HG03575 (cell line): ENCODE results near the gene NECTIN1.
"Not testable (repeated sequence)": the region's sequence is repeated elsewhere in the genome, so short reads cannot be mapped to it uniquely, and the experiment has no call there.

Source experiments
- ATAC-seq: cut with Tn5 transposase; IDR thresholded peaks from one replicate; pipeline ENCODE4 v1.9.1; 2021; ENCODE audit not compliant: unreplicated experiment, insufficient number of reproducible peaks, low FRiP score; ENCODE audit errors: extremely low read depth

The NECTIN1 gene

DNA sequence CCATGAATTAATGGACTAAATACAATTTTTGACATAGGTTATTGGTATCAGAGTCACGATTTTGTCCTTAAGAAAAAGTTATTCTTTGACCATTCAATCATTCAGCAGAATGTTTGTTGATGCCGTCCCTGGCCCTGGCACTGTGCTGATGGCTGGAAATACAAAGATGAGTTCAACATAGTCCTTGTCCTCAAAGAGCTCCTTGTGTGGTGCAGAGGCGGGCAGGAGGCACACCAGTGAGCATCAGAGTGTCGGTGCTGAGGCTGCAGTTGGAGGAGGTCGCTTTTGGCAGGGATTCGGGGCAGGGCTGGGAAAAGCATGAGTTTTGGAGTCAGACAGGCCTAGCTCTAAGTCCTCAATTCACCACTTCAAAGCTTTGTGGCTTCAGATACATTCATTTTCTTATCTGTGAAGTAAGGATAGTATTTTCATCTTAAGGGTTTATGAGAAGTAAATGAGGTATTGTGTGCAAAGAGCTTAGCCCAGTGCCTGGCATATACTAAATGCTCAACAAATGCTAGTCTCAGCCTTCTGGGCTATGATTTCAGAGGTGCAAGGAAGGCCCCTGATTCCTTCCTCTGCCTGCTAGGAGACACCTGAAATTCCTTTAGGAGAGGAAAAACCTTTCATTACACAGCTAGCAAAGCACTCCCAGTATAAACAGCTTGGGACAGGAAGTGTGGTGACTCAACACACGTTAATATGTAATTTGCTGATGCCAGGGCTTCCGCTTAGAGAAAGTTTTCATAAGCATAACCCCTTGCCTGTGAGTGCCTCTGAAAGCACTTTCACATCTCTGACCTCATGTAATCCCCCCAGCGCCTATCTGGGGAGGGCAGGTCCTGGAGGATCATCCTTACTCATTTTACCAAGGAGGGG lies 113.8 kb downstream of the NECTIN1 start:
- no peak for ATAC-seq

DNA sequence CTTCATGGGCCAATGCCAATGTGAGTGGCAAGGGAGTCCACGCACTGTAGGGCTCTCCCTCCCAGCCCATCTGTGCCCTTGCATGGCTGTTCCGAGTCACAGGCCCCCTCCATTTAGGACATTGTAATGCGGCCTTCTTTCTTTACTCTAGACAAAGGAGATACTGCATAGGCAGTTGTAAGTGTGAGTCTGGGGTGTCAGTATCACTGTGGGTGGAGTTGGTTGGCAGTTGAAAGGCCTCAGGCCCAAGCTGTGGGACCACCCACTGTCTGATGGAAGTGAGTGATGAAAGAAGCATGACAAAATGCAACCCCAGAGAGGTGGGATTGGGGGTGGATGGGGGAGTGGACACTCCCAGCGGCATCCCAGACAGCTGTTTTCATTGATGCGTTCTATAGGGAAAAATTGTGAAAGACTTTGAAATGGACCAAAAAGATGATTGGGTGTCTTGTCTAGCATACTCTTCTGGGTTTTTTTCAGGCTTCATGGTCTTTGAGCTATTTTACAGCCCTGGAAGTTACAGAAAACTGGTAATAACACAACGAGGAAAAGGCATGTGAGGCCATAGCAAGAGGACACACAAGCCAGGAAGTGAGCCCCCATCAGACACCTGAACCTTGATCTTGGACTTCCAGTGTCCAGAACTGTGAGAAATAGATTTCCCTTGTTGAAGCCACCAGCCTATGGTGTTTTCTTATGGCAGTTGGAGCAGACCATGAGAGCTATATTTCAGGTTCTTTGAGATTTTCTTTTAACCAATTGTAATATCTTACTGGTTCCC lies 114.6 kb downstream of the NECTIN1 start:
- no peak for ATAC-seq

DNA sequence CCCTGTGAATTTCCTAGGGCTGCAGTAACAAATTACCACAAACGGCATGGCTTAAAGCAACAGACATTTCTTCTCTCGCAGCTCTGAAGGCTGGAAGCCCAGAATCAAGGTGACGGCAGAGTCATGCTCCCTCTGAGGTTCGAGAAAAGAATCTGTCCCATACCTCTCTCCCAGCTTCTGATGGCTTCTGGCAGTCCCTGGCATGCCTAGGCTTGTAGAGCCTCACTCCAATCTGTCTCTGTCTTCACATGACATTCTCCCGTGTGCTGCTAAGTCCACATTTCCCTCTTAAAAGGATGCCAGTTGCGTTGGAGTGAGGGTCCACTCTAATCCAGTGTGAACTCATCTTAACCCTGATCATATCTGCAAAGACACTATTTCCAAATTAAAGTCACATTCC lies 116.2 kb downstream of the NECTIN1 start:
- ATAC-seq = no peak

DNA sequence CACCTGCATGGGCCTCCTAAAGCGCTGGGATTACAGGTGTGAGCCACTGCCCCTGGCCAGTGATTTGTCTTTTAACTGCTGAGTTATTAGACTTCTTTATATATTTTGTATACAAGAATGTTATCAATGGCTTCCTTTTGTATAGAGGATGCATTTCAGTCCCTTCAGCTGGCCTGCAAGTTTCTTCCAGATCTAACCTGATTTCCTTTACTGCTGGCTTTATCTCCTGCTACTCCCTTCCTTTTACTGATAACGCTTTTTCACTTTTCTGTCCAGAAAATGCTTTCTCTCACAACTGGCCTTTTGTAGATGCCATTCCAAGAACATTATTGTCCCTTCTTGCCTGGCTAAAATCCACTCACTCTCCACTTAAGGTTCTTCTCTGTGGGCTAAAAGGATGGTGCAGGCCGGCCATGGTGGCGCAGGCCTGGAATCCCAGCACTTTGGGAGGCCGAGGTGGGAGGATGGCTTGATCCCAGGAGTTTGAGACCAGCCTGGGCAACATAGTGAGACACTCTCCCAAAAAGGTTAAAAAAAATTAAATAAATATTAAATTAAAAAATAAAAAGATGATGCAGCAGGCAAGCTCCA lies 118.1 kb downstream of the NECTIN1 start:
- no peak for ATAC-seq

DNA sequence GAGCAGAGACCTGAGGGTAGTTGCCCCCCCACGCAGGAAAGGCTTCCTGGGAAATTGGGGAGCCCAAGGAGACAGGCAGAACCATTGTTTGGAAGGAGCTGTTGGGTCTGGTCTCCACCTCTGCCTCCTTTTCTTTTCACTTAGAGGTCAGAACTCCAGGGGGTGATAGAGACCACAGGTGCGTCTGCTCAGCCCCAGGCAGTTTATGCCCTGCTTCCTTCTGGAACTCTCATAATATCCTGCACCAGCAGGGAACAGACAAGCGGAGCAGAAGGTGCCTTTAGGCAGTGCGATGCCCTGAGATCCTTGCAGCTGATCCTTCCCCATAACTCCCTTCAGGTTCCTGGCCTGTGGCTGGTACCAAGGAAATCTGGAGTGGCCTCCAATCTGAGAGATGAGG lies 120.2 kb downstream of the NECTIN1 start:
- ATAC-seq = no peak

DNA sequence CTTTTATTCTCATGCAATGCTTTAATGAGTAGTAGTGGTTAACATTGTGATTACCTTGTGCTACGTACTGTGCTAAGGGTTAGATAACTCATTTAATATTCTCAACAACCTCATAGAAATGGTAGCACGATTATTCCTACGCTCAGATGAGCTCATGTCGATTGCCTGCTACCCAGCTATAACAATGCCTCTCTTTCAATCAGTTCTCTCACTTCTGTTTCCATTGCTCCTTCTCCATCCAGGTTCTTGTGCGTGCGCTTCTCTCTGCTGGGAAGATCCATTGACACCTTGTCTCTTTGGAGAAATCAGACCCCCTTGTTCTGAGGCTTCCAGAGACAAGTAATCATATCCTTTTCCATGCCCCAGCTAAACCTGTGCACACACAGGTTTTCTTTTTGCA lies 120.8 kb downstream of the NECTIN1 start:
- ATAC-seq = no peak

DNA sequence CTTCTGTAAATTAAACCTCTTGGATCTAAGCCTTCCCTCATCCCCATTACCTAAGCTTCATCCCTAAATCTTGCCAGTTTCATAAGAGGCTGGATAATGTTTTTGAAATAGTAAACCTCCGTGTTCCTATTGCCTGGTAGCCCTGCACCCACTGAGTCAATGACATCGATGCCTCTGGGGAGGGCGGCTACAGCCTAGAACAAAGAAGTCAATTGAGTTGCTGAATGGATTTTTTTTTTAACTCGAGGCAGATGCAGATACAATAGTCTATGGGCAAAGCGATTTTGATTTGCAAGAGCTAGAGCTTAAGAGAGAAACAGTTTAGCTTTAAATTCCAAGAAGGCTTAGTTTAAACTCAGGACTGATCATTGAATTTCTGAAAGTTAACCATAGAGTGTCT lies 121.3 kb downstream of the NECTIN1 start:
- no peak for ATAC-seq

DNA sequence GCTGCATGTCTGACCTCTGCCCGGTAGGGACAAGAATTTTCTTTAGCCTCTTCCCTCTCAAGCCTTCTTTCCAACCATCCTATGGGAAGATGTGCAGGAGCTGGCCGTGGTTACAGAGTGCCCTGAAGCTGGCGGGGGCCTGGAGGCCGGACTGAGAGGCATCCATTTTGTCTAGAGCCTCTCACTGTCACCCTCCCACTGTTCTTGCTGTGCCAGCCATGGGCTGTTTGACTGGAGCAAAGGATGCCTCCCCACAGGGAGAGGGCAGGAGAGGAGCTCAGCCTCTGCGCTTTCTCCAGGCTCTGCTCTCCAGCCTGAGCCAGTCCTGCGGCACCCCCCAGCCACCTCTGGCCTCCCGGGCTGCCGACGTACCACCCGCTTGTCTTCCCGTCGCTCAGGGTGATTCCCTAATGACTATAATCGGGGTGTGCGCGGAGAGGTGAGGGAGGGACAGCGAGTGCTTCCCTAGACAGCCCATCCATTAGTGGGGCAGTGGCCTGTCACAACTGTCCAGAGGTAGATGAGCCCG lies 123.8 kb downstream of the NECTIN1 start:
- no peak for ATAC-seq

DNA sequence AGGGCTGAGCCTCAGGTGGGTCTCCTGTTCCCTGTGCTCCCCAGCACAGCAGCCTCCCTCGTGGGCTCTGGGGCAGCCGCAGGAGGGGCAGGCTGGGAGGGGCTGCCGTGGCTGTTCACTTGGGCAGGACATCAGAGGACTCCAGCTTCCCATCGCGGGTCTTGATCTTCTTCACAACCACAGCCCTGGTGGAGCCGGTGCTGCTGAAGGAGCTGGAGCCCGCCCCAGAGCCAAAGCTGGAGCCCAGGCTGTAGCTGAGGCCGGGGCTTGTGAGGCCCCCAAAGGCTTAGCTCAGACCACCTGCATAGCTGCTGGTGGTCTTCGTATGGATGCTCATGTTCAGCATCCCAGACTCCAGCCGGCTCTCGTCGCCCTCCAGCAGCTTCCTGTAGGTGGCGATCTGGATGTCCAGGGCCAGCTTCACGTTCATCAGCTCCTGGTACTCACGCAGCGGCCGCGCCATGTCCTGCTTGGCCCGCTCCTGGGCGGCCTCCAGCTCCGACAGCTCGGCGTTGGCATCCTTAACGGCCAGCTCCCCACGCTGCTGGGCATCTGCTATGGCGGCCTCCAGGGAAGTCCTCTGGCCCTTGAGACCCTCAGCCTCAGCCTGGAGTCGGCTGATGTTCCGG lies 126.1 kb downstream of the NECTIN1 start:
- no peak for ATAC-seq

DNA sequence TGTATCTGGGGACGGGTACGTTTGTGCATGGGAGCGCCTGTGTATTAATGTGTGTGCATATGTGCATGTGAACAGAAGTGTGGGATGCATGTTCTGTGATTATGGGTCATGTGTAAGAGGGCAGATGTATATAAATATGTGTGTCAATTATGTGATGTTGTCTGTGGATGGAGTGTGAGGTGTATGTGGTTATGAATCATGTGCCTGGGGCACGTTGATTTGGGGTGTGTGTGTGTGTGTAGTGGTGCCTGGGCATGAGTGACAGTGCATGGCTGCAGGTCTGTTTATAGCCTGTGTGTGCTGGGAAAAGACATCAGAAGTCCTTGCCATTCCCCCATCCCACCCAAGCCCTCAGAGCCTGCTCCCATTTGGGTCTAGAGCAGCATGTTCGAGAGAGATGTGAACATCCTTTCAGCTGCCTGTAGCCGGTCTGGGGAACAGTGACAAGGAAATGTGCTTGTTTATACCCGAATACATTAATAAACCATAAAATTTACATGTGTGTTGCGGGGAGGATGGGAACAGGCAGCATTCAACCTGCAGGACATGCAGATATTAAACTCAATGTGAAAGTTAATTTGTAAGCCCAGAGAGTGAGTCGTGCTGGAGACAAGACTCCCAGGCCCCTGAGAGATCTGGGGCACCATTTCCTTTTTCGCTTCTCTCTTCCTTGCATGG lies 129.0 kb downstream of the NECTIN1 start:
- ATAC-seq = no peak

DNA sequence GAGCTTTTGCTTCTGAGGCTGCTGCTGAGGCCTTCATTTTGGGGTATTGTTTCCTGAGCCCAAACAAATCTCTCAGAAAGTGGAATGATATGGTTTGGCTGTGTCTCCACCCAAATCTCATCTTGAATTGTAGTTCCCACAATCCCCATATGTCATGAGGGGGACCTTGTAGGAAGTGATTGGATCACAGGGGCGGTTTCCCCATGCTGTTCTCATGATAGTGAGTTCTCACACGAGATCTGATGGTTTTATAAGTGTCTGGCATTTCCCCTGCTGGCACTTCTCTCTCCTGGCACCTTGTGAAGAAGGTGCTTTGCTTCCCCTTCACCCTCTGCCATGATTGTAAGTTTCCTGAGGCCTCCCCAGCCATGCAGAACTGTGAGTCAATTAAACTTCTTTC lies 133.1 kb downstream of the NECTIN1 start:
- ATAC-seq = not testable (repeated sequence)

DNA sequence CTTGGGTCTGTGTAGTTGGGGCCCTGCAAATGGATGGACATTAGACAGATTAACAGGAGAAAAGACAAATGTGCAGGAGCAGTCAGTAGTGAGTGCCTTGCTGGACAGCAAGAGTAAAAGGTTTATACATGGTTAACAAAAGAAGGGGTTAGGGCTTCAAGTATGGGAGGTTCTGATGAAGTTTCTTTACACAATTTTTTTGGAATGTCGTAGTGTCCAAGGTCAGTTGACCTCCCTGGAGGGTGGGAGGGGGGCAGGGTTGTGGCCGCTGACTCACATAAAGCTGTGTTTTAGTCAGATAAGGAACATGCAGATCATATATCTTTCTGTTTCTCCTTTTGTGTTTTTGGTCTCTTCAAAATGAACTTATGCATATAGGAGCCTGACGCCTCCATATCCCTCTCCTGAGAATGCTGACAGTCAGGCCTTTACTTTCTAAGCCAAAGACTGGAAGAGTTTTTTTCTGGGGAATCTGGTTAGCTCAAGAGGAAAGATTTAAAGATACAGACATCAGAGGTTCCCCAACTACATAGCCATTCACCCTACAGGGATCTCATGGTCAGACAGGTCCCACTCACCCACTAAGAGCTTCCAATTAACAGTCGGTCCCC lies 134.3 kb downstream of the NECTIN1 start:
- ATAC-seq = no peak

DNA sequence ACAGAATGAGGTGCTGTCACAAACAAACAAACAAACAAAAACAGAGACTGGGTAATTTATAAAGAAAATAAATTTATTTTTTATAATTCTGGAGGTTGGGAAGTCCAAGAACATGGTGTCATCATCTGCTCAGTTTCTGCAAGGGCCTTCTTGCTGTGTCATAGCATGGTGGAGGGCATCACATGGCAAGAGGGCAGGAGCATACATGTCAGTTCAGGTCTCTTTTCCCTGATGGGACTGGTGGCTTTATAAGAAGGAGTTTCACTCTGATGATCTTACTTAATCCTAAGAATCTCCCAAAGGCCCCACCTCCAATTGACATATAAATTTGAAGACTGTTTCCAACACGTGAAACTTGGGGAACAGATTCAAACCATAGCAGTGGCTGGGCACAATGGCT lies 135.7 kb downstream of the NECTIN1 start:
- ATAC-seq = no peak

DNA sequence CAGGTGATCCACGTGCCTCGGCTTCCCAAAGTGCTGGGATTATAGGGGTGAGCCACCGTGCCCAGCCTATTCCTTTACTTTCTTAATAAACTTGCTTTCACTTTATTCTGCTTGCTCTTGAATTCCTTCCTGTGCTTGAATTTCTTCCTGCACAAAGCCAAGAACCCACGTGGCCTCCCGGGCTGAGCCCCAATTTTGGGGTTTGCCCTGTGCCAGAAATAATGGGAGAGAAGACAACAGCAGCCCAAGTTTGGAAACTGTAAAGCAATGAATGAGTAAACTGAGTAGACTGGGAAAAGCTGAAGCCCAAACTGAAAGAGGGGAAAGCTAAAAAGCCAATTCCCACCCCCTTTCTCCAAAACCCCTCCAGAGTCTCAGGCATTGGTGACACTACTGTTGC lies 136.4 kb downstream of the NECTIN1 start:
- no peak for ATAC-seq

DNA sequence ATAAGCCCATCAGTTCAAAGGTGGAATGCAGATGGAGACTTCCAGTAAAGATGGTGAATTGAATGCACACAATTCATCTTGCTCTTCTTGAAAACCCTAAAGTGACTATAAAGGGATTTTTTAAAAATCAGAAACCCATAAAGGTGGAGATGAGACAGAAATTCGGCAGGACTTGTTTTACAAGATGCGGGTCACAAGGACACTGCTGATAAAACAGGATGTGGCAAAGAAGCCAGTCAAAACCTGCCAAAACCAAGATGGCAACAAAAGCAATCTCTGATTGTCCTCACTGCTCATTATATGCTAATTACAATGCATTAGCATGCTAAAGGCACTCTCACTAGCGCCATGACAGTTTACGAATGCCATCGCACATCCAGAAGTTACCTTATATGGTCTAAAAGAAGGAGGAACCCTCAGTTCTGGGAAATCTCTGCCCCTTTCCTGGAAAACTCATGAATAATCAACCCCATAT lies 137.1 kb downstream of the NECTIN1 start:
- ATAC-seq = no peak

DNA sequence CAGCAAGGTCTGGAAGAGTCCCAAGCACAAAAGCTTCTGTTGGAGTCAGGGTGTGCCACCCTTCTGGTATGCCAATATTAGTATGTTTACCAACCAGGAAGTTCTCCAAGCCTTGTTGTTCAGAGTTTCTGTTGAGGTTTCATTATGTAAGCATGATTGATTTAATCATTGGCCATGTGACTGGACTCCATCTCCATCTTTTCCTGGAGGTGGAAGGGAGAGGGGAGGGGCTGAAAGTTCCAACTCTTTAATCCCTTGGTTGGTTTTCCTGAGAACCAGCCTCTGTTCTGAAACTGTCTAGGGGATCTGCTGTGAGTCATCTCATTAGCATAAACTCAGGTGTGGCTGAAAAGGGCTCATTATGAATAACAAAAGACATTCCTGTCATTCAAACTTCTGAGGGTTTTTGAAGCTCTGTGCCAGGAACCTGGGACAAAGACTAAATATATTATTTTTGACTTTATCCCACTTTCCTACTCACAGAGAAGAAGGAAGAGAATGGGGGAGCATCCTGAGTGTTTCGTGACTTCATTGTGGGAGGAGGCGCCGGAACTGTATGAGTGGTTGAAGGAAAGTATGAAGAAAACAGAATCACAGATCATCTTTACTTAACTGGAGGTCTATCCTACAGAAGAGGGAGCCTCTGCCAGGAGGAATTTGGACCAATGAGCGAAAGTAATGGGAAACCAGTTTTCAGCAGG lies 138.2 kb downstream of the NECTIN1 start:
- no peak for ATAC-seq

DNA sequence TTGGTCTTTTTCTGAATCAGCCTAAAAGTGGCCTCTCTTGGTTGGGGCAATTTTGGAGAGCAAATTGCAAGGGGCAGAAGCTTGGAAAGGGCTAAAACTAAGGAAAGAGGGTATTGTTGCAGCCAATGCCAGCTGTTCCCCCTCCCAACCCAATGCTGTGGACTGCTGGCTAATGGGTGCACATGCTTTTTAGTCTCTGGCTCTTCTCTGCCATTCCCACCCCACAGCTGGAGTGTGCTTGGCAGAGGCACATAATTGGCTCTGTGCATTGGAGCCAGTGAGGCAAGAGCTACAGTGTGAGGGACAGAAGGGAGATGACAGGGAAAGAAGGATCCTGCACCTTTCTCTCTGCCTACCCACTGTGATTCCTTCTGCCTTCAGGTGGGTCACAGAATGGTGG lies 140.0 kb downstream of the NECTIN1 start:
- no peak for ATAC-seq
